PC-3 (cell line): ENCODE measurements around the gene AQP2. TPM values are rescaled to one million over a fixed set of nuclear protein-coding genes. Genes with fewer than 3 reads are reported as not detected.

Experiments
- ATAC-seq: fragments of 200-7000 bp; cut with Tn5 transposase; 2 replicates; pipeline ENCODE4 v1.9.1; 2020; ENCODE audit warnings: mild to moderate bottlenecking, moderate library complexity
- BruUV-seq: library from RNA; stranded (reverse); fragments of 400-500 nt; replicated peaks from 2 replicates; lab custom pipeline; 2021; lab: Mats Ljungman, UMichigan
- CTCF ChIA-PET: fragments of 300-600 bp; sonication (Branson Sonifier 250); formaldehyde crosslinking; loops from one replicate; lab custom pipeline; 2022; ENCODE audit warnings: antibody characterized with exemption; lab: Charles Lee
- POLR2A ChIA-PET: fragments of 300-600 bp; sonication (Branson Sonifier 250); formaldehyde crosslinking; loops from one replicate; lab custom pipeline; 2022; ENCODE audit warnings: antibody characterized with exemption; ENCODE audit not compliant: unreplicated experiment; lab: Charles Lee
- DNase-seq: peaks from one replicate; pipeline ENCODE4 v3.0.0-alpha.2; 2015
- H2AFZ ChIP-seq: fragments of 300-600 bp; sonication (generic); 2 replicates; pipeline ENCODE4 v1.6.0; 2016; ENCODE audit warnings: antibody characterized with exemption, low read length
- H3F3A ChIP-seq: fragments of 300-600 bp; sonication (generic); one replicate; pipeline ENCODE4 v1.6.0; 2017; ENCODE audit warnings: antibody characterized with exemption, low read length, control low read depth, mild to moderate bottlenecking; ENCODE audit not compliant: unreplicated experiment
- H3K27ac ChIP-seq: fragments of 300-600 bp; sonication (generic); 2 replicates; pipeline ENCODE4 v1.5.1; 2016; ENCODE audit warnings: mild to moderate bottlenecking, low read length
- H3K27me3 ChIP-seq: fragments of 300-600 bp; sonication (generic); 2 replicates; pipeline ENCODE4 v1.6.1; 2016; ENCODE audit warnings: low read length, mixed read lengths
- H3K36me3 ChIP-seq: fragments of 300-600 bp; sonication (generic); 2 replicates; pipeline ENCODE4 v1.6.1; 2016; ENCODE audit warnings: low read depth, mixed run types, low read length, mixed read lengths
- H3K4me1 ChIP-seq: fragments of 300-600 bp; sonication (generic); 2 replicates; pipeline ENCODE4 v1.5.1; 2016; ENCODE audit warnings: low read length; ENCODE audit not compliant: insufficient read depth
- H3K4me2 ChIP-seq: fragments of 300-600 bp; sonication (generic); 2 replicates; pipeline ENCODE4 v1.6.0; 2016; ENCODE audit warnings: low read length
- H3K4me3 ChIP-seq: fragments of 300-600 bp; sonication (generic); 2 replicates; pipeline ENCODE4 v1.5.1; 2016; ENCODE audit warnings: mild to moderate bottlenecking, low read length, mixed read lengths
- H3K79me2 ChIP-seq: fragments of 300-600 bp; sonication (generic); 2 replicates; pipeline ENCODE4 v1.6.1; 2017; ENCODE audit warnings: low read length, mixed read lengths
- H3K9ac ChIP-seq: fragments of 300-600 bp; sonication (generic); 2 replicates; pipeline ENCODE4 v1.6.0; 2016; ENCODE audit warnings: mild to moderate bottlenecking, low read length
- H3K9me2 ChIP-seq: fragments of 300-600 bp; sonication (generic); replicated peaks from 2 replicates; pipeline ENCODE4 v1.6.1; 2016; ENCODE audit warnings: mixed run types, low read length, mixed read lengths
- H3K9me3 ChIP-seq: fragments of 300-600 bp; sonication (generic); 2 replicates; pipeline ENCODE4 v1.6.1; 2016; ENCODE audit warnings: low read length, mixed read lengths
- H4K20me1 ChIP-seq: fragments of 300-600 bp; sonication (generic); 2 replicates; pipeline ENCODE4 v1.6.1; 2016; ENCODE audit warnings: low read length, mixed read lengths
- EZH2 ChIP-seq: fragments of 300-600 bp; sonication (generic); IDR thresholded peaks from one replicate; pipeline ENCODE4 v1.6.1; 2017; ENCODE audit warnings: antibody characterized with exemption, mild to moderate bottlenecking, low read length; ENCODE audit not compliant: unreplicated experiment
- EZH2phosphoT487 ChIP-seq: fragments of 300-600 bp; sonication (generic); IDR thresholded peaks from 2 replicates; pipeline ENCODE4 v1.6.1; 2018; ENCODE audit warnings: mild to moderate bottlenecking, antibody characterized with exemption, low read length, borderline replicate concordance
- intact Hi-C: fragments of 100-400 bp; cut with micrococcal nuclease; formaldehyde crosslinking; loops from 2 replicates; pipeline ENCODE4 v1.9.0; 2023
- total RNA-seq: library from RNA; depleted of rRNA; stranded (reverse); fragments of >200 nt; gene quantifications from 2 replicates; pipeline ENCODE4 v1.2.3, GENCODE V29; 2014
- TF ChIP-seq, protein P1 (sequence below): fragments of 300-600 bp; sonication (generic); conservative IDR thresholded peaks from 2 replicates; pipeline ENCODE4 v1.5.1; 2017; ENCODE audit warnings: antibody characterized with exemption, low read depth, mild to moderate bottlenecking, low read length

Gene AQP2
- total RNA-seq, 1 experiment from 2014 or later = not detected

DNA sequence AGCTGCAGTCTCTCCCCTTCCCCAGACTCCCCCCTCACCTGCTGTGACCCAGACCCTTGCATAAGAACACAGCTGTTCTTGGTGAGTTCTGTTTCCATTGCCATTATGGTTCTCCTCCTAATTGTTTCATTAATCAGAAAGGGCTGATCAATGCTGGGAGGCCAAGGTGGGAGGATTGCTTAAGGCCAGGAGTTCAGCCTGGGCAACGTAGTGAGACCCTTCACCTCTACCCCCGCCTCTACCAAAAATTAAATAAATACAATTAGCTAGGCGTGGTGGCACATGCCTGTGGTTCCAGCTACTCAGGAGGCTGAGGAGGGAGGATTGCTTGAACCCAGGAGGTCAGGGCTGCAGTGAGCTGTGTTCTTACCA is 29.6 kb upstream of the AQP2 start:
- H3K9me2 ChIP-seq = no peaks in the 10 kb centered on the region
- H3K4me2 ChIP-seq = no peak overlapping the region
- H3K27me3 ChIP-seq = no peaks in the 10 kb centered on the region
- no peaks in the 10 kb centered on the region for H3K36me3 ChIP-seq
- no peak overlapping the region for H2AFZ ChIP-seq
- no peak overlapping the region for H3K4me3 ChIP-seq
- H3K9ac ChIP-seq = no peak overlapping the region
- DNase-seq = no peak
- ATAC-seq = no peak
- no peaks in the 10 kb centered on the region for H3F3A ChIP-seq
- no peaks in the 10 kb centered on the region for H4K20me1 ChIP-seq
- H3K79me2 ChIP-seq = no peaks in the 10 kb centered on the region
- H3K27ac ChIP-seq = no peak overlapping the region
- H3K4me1 ChIP-seq = peaks cover 5% of the 10 kb centered on the region
- H3K9me3 ChIP-seq = no peaks in the 10 kb centered on the region
- intact Hi-C loops = no loop called here
- no TSS peak for BruUV-seq
- ChIA-PET POLR2A (no interaction called here), CTCF (no interaction called here)
- TF ChIP-seq, protein P1, sequence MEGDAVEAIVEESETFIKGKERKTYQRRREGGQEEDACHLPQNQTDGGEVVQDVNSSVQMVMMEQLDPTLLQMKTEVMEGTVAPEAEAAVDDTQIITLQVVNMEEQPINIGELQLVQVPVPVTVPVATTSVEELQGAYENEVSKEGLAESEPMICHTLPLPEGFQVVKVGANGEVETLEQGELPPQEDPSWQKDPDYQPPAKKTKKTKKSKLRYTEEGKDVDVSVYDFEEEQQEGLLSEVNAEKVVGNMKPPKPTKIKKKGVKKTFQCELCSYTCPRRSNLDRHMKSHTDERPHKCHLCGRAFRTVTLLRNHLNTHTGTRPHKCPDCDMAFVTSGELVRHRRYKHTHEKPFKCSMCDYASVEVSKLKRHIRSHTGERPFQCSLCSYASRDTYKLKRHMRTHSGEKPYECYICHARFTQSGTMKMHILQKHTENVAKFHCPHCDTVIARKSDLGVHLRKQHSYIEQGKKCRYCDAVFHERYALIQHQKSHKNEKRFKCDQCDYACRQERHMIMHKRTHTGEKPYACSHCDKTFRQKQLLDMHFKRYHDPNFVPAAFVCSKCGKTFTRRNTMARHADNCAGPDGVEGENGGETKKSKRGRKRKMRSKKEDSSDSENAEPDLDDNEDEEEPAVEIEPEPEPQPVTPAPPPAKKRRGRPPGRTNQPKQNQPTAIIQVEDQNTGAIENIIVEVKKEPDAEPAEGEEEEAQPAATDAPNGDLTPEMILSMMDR = no peak
- TF ChIP-seq EZH2 = no peak

DNA sequence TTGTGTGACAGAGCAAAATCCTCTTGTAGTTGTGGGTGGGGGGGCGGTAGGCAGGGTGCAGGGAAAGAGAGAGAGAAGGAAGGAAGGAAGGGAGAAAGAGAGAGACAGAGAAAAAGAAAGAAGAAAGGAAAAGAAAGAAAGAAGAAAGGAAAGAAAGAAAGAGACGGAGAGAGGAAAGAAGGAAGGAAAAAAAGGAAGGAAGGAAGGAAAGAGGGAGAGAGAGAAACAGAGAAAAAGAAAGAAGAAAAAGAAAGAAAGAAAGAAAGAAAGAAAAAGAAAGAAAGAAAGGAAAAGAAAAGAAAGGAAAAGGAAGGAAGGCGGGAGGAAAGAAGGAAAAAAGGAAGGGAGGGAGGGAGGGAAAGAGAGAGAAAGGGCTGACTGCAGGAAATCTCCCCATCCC is 29.2 kb upstream of the AQP2 start:
- no peak overlapping the region for H2AFZ ChIP-seq
- DNase-seq = no peak
- no peak for ATAC-seq
- H3K79me2 ChIP-seq = no peaks in the 10 kb centered on the region
- H3K27me3 ChIP-seq = no peaks in the 10 kb centered on the region
- ChIA-PET CTCF (no interaction called here), POLR2A (no interaction called here)
- no peak for TF ChIP-seq EZH2
- TF ChIP-seq, protein P1 = no peak
- peaks cover 5% of the 10 kb centered on the region for H3K4me1 ChIP-seq
- no peak overlapping the region for H3K4me2 ChIP-seq
- H3K9me3 ChIP-seq = no peaks in the 10 kb centered on the region
- H3K27ac ChIP-seq = no peak overlapping the region
- H3K36me3 ChIP-seq = no peaks in the 10 kb centered on the region
- BruUV-seq = no TSS peak
- H4K20me1 ChIP-seq = no peaks in the 10 kb centered on the region
- intact Hi-C loops = no loop called here
- no peaks in the 10 kb centered on the region for H3F3A ChIP-seq
- H3K4me3 ChIP-seq = no peak overlapping the region
- H3K9ac ChIP-seq = no peak overlapping the region
- no peaks in the 10 kb centered on the region for H3K9me2 ChIP-seq

DNA sequence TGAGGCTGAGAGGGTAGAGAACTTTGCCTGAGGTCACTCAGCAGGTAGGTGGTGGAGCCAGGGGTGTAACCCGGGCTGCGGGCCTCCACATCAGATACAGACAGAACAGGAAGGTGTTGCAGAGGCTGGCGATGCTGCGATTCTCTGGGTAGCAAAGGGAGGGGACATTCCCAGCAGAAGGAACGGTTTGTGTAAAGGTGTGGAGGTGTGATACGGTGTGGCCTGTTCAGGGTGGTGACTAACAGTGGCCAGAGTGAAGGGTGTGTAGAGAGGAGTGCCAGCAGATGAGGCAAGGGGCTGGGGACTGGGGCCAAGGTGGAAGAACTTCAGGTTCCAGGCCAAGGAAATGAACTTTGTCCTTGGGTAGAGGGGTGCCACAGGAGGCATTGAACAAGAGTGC is 28.6 kb upstream of the AQP2 start:
- Histone ChIP-seq H3K9me3 (no peaks in the 10 kb centered on the region), H3K9me2 (no peaks in the 10 kb centered on the region), H3K36me3 (no peaks in the 10 kb centered on the region), H3K4me1 (peaks cover 5% of the 10 kb centered on the region), H3K27me3 (no peaks in the 10 kb centered on the region), H3K4me2 (no peak overlapping the region), H4K20me1 (no peaks in the 10 kb centered on the region), H3F3A (no peaks in the 10 kb centered on the region), H3K27ac (no peak overlapping the region), H3K9ac (no peak overlapping the region), H3K4me3 (no peak overlapping the region), H2AFZ (no peak overlapping the region), H3K79me2 (no peaks in the 10 kb centered on the region)
- ATAC-seq (no peak), DNase-seq (no peak)
- no TSS peak for BruUV-seq
- ChIA-PET CTCF (no interaction called here), POLR2A (no interaction called here)
- TF ChIP-seq, protein P1 = no peak
- TF ChIP-seq EZH2 = no peak
- no peak for TF ChIP-seq EZH2phosphoT487
- intact Hi-C loops = no loop called here
